ENCODE measurements around the gene MOCS1.

MOCS1 gene

DNA sequence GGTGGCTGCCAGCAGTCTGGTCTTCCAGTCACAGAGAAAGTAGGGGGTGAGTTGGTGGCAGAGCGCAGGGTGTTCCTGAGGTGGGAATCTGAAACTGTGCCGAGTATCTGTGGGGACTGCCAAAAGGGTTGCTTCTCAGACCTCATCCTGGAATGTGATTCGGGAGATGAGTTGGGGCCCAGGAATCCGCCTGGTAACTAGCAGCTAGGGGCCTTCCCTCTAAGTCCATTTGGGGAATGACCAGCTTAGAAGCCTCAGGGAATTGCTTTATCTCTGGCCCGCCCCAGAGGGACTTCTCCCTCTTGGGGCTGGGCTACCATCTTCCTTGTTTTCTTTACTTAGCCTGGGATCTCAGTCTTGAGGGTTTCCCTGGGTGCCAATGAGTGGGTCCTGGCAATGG lies 49.6 kb downstream of the MOCS1 start:
- no peaks in the 10 kb centered on the region for H3K4me1 ChIP-seq (ENCODE audit: control insufficient read depth, low read length)
- H3K36me3 ChIP-seq (ENCODE audit: control insufficient read depth, low read length): no peaks in the 10 kb centered on the region
- no peaks in the 10 kb centered on the region for H4K20me1 ChIP-seq (ENCODE audit: control insufficient read depth, insufficient read depth, low read depth, low read length)
- H3K4me3 ChIP-seq (ENCODE audit: low read length): no peak overlapping the region
- H3K27ac ChIP-seq (ENCODE audit: low read depth, low read length): no peak overlapping the region
- H3K9me2 ChIP-seq (replicated peaks; ENCODE audit: control insufficient read depth, low read length): no peaks in the 10 kb centered on the region
- H3K79me2 ChIP-seq (ENCODE audit: control insufficient read depth, low read length): no peaks in the 10 kb centered on the region
- H3F3A ChIP-seq (ENCODE audit: control insufficient read depth, insufficient read depth): no peaks in the 10 kb centered on the region
- no peak overlapping the region for H3K4me2 ChIP-seq (ENCODE audit: low read length)
- H3K27me3 ChIP-seq (ENCODE audit: control insufficient read depth, low read length): no peaks in the 10 kb centered on the region
- TF ChIP-seq, protein P1, sequence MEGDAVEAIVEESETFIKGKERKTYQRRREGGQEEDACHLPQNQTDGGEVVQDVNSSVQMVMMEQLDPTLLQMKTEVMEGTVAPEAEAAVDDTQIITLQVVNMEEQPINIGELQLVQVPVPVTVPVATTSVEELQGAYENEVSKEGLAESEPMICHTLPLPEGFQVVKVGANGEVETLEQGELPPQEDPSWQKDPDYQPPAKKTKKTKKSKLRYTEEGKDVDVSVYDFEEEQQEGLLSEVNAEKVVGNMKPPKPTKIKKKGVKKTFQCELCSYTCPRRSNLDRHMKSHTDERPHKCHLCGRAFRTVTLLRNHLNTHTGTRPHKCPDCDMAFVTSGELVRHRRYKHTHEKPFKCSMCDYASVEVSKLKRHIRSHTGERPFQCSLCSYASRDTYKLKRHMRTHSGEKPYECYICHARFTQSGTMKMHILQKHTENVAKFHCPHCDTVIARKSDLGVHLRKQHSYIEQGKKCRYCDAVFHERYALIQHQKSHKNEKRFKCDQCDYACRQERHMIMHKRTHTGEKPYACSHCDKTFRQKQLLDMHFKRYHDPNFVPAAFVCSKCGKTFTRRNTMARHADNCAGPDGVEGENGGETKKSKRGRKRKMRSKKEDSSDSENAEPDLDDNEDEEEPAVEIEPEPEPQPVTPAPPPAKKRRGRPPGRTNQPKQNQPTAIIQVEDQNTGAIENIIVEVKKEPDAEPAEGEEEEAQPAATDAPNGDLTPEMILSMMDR (IDR thresholded peaks at IDR 0.05; ENCODE audit: low read depth, low read length, poor library complexity, severe bottlenecking): no peak
- TF ChIP-seq EZH2phosphoT487 (IDR thresholded peaks at IDR 0.05; ENCODE audit: borderline replicate concordance, low read length): no peak
- no peaks in the 10 kb centered on the region for H3K9me3 ChIP-seq (ENCODE audit: control insufficient read depth, insufficient read depth, low read length)

DNA sequence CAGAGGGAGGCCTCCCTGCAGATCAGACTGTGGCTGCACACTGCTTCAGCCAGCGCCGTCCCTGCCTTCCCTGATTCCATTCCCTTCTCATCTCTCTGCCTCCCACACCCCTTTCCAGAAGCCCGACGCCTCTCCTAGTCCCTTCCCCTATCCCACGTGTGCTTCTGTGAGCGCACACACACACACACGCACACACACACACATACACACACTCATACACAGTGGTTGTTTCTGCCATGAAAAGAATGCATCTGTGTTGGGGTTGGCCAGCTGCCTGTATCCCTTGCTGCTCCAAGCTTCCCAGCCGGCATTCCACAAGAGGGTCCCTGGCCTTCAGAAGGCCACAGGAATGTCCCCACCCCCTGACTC lies 51.7 kb downstream of the MOCS1 start:
- no peaks in the 10 kb centered on the region for H3F3A ChIP-seq (ENCODE audit: control insufficient read depth, insufficient read depth)

DNA sequence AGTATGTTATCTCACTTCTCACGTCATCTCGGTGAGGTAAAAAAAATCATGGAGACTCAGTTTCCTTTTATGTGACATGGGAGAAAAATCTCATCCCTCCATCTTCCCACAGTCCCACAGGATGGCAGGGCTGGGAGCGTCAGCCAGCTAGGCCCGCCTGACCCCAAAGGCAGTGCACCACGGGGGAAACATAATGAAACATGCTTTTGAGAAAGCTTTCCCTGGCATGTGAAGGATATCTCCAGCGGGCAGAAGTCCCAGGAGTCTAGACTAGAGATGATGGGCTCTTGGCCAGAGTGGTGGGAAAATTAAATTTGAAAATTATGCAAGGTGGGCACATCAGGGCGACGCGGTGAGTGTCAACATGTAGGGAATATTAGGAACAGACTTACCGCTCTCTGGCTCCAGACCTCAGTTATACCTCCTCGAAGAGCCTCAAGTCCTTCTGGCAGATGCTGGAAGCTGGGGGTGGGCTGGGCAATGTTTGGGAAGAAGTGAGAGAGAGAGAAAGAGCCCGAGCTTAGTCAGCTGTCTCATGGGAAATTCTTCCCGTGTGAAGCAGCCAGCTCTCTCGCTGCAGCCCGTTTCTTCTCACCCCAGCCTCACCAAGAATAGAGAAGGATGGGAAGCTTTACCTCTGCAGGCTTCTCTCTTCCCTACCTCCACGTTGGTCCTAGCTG lies 52.3 kb downstream of the MOCS1 start:
- Histone ChIP-seq H3F3A (ENCODE audit: control insufficient read depth, insufficient read depth) (no peaks in the 10 kb centered on the region), H3K27ac (ENCODE audit: low read depth, low read length) (no peak overlapping the region), H3K4me2 (ENCODE audit: low read length) (no peak overlapping the region), H3K79me2 (ENCODE audit: control insufficient read depth, low read length) (no peaks in the 10 kb centered on the region), H3K9me2 (replicated peaks; ENCODE audit: control insufficient read depth, low read length) (no peaks in the 10 kb centered on the region), H4K20me1 (ENCODE audit: control insufficient read depth, insufficient read depth, low read depth, low read length) (no peaks in the 10 kb centered on the region), H3K4me1 (ENCODE audit: control insufficient read depth, low read length) (no peaks in the 10 kb centered on the region), H3K4me3 (ENCODE audit: low read length) (no peak overlapping the region), H3K27me3 (ENCODE audit: control insufficient read depth, low read length) (no peaks in the 10 kb centered on the region), H3K36me3 (ENCODE audit: control insufficient read depth, low read length) (no peaks in the 10 kb centered on the region), H3K9me3 (ENCODE audit: control insufficient read depth, insufficient read depth, low read length) (no peaks in the 10 kb centered on the region)
- TF ChIP-seq, protein P1 (IDR thresholded peaks at IDR 0.05; ENCODE audit: low read depth, low read length, poor library complexity, severe bottlenecking): no peak
- no peak for TF ChIP-seq EZH2phosphoT487 (IDR thresholded peaks at IDR 0.05; ENCODE audit: borderline replicate concordance, low read length)

More for the DNA sequence above, 51.7 kb downstream of the MOCS1 start:
- Histone ChIP-seq H3K4me2 (ENCODE audit: low read length) (no peak overlapping the region), H3K79me2 (ENCODE audit: control insufficient read depth, low read length) (no peaks in the 10 kb centered on the region), H3K4me1 (ENCODE audit: control insufficient read depth, low read length) (no peaks in the 10 kb centered on the region), H3K9me2 (replicated peaks; ENCODE audit: control insufficient read depth, low read length) (no peaks in the 10 kb centered on the region), H4K20me1 (ENCODE audit: control insufficient read depth, insufficient read depth, low read depth, low read length) (no peaks in the 10 kb centered on the region), H3K4me3 (ENCODE audit: low read length) (no peak overlapping the region), H3K36me3 (ENCODE audit: control insufficient read depth, low read length) (no peaks in the 10 kb centered on the region), H3K9me3 (ENCODE audit: control insufficient read depth, insufficient read depth, low read length) (no peaks in the 10 kb centered on the region), H3K27me3 (ENCODE audit: control insufficient read depth, low read length) (no peaks in the 10 kb centered on the region), H3K27ac (ENCODE audit: low read depth, low read length) (no peak overlapping the region)
- TF ChIP-seq EZH2phosphoT487 (IDR thresholded peaks at IDR 0.05; ENCODE audit: borderline replicate concordance, low read length): no peak
- TF ChIP-seq, protein P1 (IDR thresholded peaks at IDR 0.05; ENCODE audit: low read depth, low read length, poor library complexity, severe bottlenecking): no peak
